22Rv1 (cell line): ENCODE data around the gene SLC44A5.
A peak's percentile ranks its signal among the peaks of the same experiment; 100 is the strongest.

Experiments used
- CTCF ChIP-seq: fragments of 450-650 bp; IDR thresholded peaks from 2 replicates; pipeline ENCODE4 v1.5.1; 2017; ENCODE audit warnings: mild to moderate bottlenecking
- ZFX ChIP-seq: fragments of 450-650 bp; IDR thresholded peaks from 2 replicates; pipeline ENCODE4 v1.6.1; 2017; ENCODE audit warnings: antibody characterized with exemption, borderline replicate concordance

GRCh38 chr1:75461808-75462325 is 149.0 kb downstream of the SLC44A5 start:
- peak; percentile 53 for TF ChIP-seq CTCF
- no peak for TF ChIP-seq ZFX
